Panc1 (cell line): ENCODE data around the gene PTMS. TPM values are rescaled to one million over a fixed set of nuclear protein-coding genes. Genes with fewer than 3 reads are reported as not detected.

Source experiments
- ATAC-seq: fragments of 200-7000 bp; cut with Tn5 transposase; 2 replicates; pipeline ENCODE4 v1.9.1; 2020; ENCODE audit warnings: mild to moderate bottlenecking, moderate library complexity
- BruUV-seq: library from RNA; stranded (reverse); fragments of 400-500 nt; replicated peaks from 2 replicates; lab custom pipeline; 2021; lab: Mats Ljungman, UMichigan
- CTCF ChIA-PET: fragments of 300-600 bp; sonication (Branson Sonifier 250); formaldehyde crosslinking; loops from one replicate; lab custom pipeline; 2022; ENCODE audit warnings: antibody characterized with exemption; lab: Charles Lee
- POLR2A ChIA-PET: fragments of 300-600 bp; sonication (Branson Sonifier 250); formaldehyde crosslinking; loops from one replicate; lab custom pipeline; 2022; ENCODE audit warnings: antibody characterized with exemption; lab: Charles Lee
- DNase-seq: peaks from one replicate; pipeline ENCODE4 v3.0.0-alpha.2; 2010; ENCODE audit warnings: low read depth, low spot score
- H3K27ac ChIP-seq: 2 replicates; pipeline ENCODE4 v1.5.1; 2011; ENCODE audit warnings: mild to moderate bottlenecking, low read length, inconsistent platforms
- H3K27me3 ChIP-seq: fragments of 200-500 bp; sonication (Bioruptor generic); 2 replicates; pipeline ENCODE4 v1.6.0; 2014; ENCODE audit warnings: low read length, inconsistent platforms; ENCODE audit not compliant: control insufficient read depth, insufficient read depth
- H3K36me3 ChIP-seq: fragments of 200-500 bp; sonication (Bioruptor generic); 2 replicates; pipeline ENCODE4 v1.5.1; 2014; ENCODE audit warnings: inconsistent platforms, mild to moderate bottlenecking, low read length, moderate library complexity; ENCODE audit not compliant: control insufficient read depth, insufficient read depth
- H3K4me1 ChIP-seq: 2 replicates; pipeline ENCODE4 v1.5.1; 2011; ENCODE audit warnings: inconsistent platforms, mild to moderate bottlenecking, low read length, moderate library complexity; ENCODE audit not compliant: control insufficient read depth, insufficient read depth
- H3K4me3 ChIP-seq, 2 experiments: 2 replicates each; pipeline ENCODE4 v1.5.1; 2011 to 2012; ENCODE audit warnings: low read depth in 2 of 2, low read length in 2 of 2, mild to moderate bottlenecking in 2 of 2, inconsistent platforms in 1 of 2, moderate library complexity in 1 of 2
- H3K9me3 ChIP-seq: fragments of 200-500 bp; sonication (Bioruptor generic); 2 replicates; pipeline ENCODE4 v1.5.1; 2014; ENCODE audit warnings: low read depth, mild to moderate bottlenecking, inconsistent platforms, low read length, moderate library complexity; ENCODE audit not compliant: control insufficient read depth, insufficient read depth
- CTCF ChIP-seq: fragments of 450-650 bp; IDR thresholded peaks from 2 replicates; pipeline ENCODE4 v1.5.1; 2017; ENCODE audit warnings: mild to moderate bottlenecking
- POLR2AphosphoS5 ChIP-seq: IDR thresholded peaks from 2 replicates; pipeline ENCODE4 v1.6.1; 2012; ENCODE audit warnings: mild to moderate bottlenecking, low read depth, low read length, moderate library complexity
- SIN3A ChIP-seq: IDR thresholded peaks from 2 replicates; pipeline ENCODE4 v1.6.1; 2012; ENCODE audit warnings: low read depth, mild to moderate bottlenecking, low read length, moderate library complexity, borderline replicate concordance; ENCODE audit not compliant: insufficient read depth
- TCF7L2 ChIP-seq: IDR thresholded peaks from 2 replicates; pipeline ENCODE4 v1.6.1; 2011; ENCODE audit warnings: mild to moderate bottlenecking, low read depth, low read length, inconsistent platforms
- in situ Hi-C: cut with HindIII; loops from 2 replicates; pipeline ENCODE4 v1.10.0; 2016; ENCODE audit warnings: low sequenced_read_pairs, low pct_unique_long_range_greater_than_20kb
- intact Hi-C: fragments of 100-400 bp; cut with micrococcal nuclease; formaldehyde crosslinking; loops from one replicate; pipeline ENCODE4 v1.10.0; 2022; ENCODE audit not compliant: unreplicated experiment
- total RNA-seq: library from RNA; stranded (reverse); gene quantifications from one replicate; pipeline ENCODE4 v1.2.1, GENCODE V29; 2021; ENCODE audit not compliant: unreplicated experiment
- TF ChIP-seq, protein P1 (sequence below), 2 experiments: IDR thresholded peaks; 2 replicates each; pipeline ENCODE4 v1.6.1; 2011 to 2012; ENCODE audit warnings: low read depth in 2 of 2, control low read depth in 1 of 2, low read length in 1 of 2, mild to moderate bottlenecking in 1 of 2, moderate library complexity in 1 of 2; ENCODE audit not compliant: insufficient read depth in 1 of 2

Gene PTMS
- total RNA-seq, 1 experiment from 2014 or later, result 395 TPM

DNA sequence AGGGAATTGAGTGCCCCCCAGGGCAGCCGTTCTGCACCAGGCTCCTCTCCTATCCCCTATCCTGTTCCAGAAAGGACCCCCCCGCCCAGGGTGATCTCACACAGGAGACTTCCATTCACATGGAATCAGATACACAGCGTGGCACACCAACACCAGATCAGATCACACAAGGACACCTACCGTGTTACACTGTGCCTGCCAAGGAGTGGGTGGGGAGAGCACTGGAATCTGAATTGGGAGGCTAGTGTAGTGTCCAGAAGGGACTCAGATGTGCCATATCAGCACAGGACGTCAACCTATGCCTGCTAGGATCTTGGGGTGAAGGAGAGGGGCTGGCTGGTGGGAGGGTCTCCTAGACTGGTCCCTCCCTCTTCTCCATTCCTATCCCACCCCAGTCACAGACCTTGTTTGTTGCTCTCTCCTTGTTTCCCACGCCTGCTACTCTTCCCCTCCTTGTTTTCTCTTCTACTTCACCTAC lies 2.3 kb downstream of the PTMS start:
- peak overlapping the region; percentile 90 to 91 for H3K4me3 ChIP-seq
- in situ Hi-C loops (no loop called here), intact Hi-C loops (no loop called here)
- POLR2A ChIA-PET, result interaction anchor here (0.6 kb wide), 1 partner anchor 143 kb away, joined by 4 read pairs; no protein-coding TSS in a partner anchor
- ATAC-seq (no peak), DNase-seq (no peak)
- H3K4me1 ChIP-seq, result peaks cover 42% of the 10 kb centered on the region
- peak overlapping the region; percentile 75 for H3K27ac ChIP-seq
- no peaks in the 10 kb centered on the region for H3K9me3 ChIP-seq
- peaks cover 2% of the 10 kb centered on the region for H3K36me3 ChIP-seq
- CTCF ChIA-PET, result no interaction called here
- BruUV-seq, result no TSS peak
- TF ChIP-seq, protein P1, sequence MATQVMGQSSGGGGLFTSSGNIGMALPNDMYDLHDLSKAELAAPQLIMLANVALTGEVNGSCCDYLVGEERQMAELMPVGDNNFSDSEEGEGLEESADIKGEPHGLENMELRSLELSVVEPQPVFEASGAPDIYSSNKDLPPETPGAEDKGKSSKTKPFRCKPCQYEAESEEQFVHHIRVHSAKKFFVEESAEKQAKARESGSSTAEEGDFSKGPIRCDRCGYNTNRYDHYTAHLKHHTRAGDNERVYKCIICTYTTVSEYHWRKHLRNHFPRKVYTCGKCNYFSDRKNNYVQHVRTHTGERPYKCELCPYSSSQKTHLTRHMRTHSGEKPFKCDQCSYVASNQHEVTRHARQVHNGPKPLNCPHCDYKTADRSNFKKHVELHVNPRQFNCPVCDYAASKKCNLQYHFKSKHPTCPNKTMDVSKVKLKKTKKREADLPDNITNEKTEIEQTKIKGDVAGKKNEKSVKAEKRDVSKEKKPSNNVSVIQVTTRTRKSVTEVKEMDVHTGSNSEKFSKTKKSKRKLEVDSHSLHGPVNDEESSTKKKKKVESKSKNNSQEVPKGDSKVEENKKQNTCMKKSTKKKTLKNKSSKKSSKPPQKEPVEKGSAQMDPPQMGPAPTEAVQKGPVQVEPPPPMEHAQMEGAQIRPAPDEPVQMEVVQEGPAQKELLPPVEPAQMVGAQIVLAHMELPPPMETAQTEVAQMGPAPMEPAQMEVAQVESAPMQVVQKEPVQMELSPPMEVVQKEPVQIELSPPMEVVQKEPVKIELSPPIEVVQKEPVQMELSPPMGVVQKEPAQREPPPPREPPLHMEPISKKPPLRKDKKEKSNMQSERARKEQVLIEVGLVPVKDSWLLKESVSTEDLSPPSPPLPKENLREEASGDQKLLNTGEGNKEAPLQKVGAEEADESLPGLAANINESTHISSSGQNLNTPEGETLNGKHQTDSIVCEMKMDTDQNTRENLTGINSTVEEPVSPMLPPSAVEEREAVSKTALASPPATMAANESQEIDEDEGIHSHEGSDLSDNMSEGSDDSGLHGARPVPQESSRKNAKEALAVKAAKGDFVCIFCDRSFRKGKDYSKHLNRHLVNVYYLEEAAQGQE (IDR thresholded peaks at IDR 0.05; ENCODE audit: insufficient read depth in 1 of 2, low read depth in 2 of 2, low read length in 1 of 2), result no peak
- TF ChIP-seq CTCF (no peak), POLR2AphosphoS5 (no peak), SIN3A (no peak), TCF7L2 (no peak)
- H3K27me3 ChIP-seq, result no peaks in the 10 kb centered on the region

GRCh38 chr12:6768990-6769389 lies 2.8 kb downstream of the PTMS start:
- DNase-seq (no peak), ATAC-seq (no peak)
- H3K4me1 ChIP-seq, result peaks cover 38% of the 10 kb centered on the region
- peak overlapping the region; percentile 90 to 91 for H3K4me3 ChIP-seq
- H3K9me3 ChIP-seq, result no peaks in the 10 kb centered on the region
- ChIA-PET POLR2A (interaction anchor here (0.6 kb wide), 1 partner anchor 12 kb away, joined by 3 read pairs; no protein-coding TSS in a partner anchor), CTCF (interaction anchor here (0.7 kb wide), 1 partner anchor 15 kb away, joined by 3 read pairs; no protein-coding TSS in a partner anchor)
- peak overlapping the region; percentile 75; the same call in 1 of the 2 replicates for H3K27ac ChIP-seq
- intact Hi-C loops, result no loop called here
- no peaks in the 10 kb centered on the region for H3K27me3 ChIP-seq
- H3K36me3 ChIP-seq, result peaks cover 2% of the 10 kb centered on the region
- BruUV-seq, result no TSS peak
- in situ Hi-C loops, result no loop called here
- TF ChIP-seq POLR2AphosphoS5 (no peak), TCF7L2 (no peak), SIN3A (no peak), CTCF (no peak)
- TF ChIP-seq, protein P1 (IDR thresholded peaks at IDR 0.05; ENCODE audit: insufficient read depth in 1 of 2, low read depth in 2 of 2, low read length in 1 of 2), result no peak
